ENCODE results near the gene ATP2C2.

GRCh38 chr16:84340325-84341040 is 27.9 kb upstream of the ATP2C2 start:
- TF ChIP-seq EZH2 (IDR thresholded peaks at IDR 0.05) (no peak), POLR2AphosphoS5 (IDR thresholded peaks at IDR 0.05; ENCODE audit: borderline replicate concordance, low read depth, low read length) (no peak)
